Activated CD8-positive, alpha-beta T cell treated with anti-CD3 and anti-CD28 coated beads for 36 hours (primary cell): Measurements from ENCODE around the gene NGRN. TPM values are rescaled to one million over a fixed set of nuclear protein-coding genes. Genes with fewer than 3 reads are reported as not detected.

Source experiments
- ATAC-seq: fragments of 200-7000 bp; cut with Tn5 transposase; one replicate; pipeline ENCODE4 v1.10.0; 2021; ENCODE audit warnings: mild to moderate bottlenecking, moderate library complexity
- CTCF ChIA-PET: fragments of 350-600 bp; sonication (Branson Sonifier 250); formaldehyde crosslinking; loops from one replicate; lab custom pipeline; 2021; ENCODE audit warnings: antibody characterized with exemption; lab: Charles Lee
- POLR2A ChIA-PET: fragments of 350-600 bp; sonication (Branson Sonifier 250); formaldehyde crosslinking; loops from one replicate; lab custom pipeline; 2021; ENCODE audit warnings: antibody characterized with exemption; lab: Charles Lee
- DNase-seq: peaks from one replicate; pipeline ENCODE4 v3.0.0-alpha.2; 2020
- H3K27ac Mint-ChIP-seq: one replicate; pipeline ENCODE4 v1.8.0; 2021; ENCODE audit warnings: mild to moderate bottlenecking, mixed read lengths
- H3K27me3 Mint-ChIP-seq: one replicate; pipeline ENCODE4 v1.8.0; 2021; ENCODE audit warnings: mixed read lengths
- H3K36me3 Mint-ChIP-seq: one replicate; pipeline ENCODE4 v1.8.0; 2021; ENCODE audit warnings: low read depth, mixed read lengths
- H3K4me1 Mint-ChIP-seq: one replicate; pipeline ENCODE4 v1.8.0; 2021; ENCODE audit warnings: low read depth, mixed read lengths
- H3K4me3 Mint-ChIP-seq: one replicate; pipeline ENCODE4 v1.8.0; 2021; ENCODE audit warnings: mild to moderate bottlenecking, moderate library complexity, mixed read lengths
- H3K9me3 Mint-ChIP-seq: one replicate; pipeline ENCODE4 v1.8.0; 2021; ENCODE audit warnings: mixed read lengths
- CTCF ChIP-seq: fragments of 200-600 bp; IDR thresholded peaks from one replicate; pipeline ENCODE4 v1.8.0; 2022; ENCODE audit warnings: antibody characterized with exemption, mild to moderate bottlenecking
- intact Hi-C: fragments of 100-400 bp; cut with micrococcal nuclease; formaldehyde crosslinking; loops from one replicate; pipeline ENCODE4 v1.10.0; 2022
- total RNA-seq, 2 experiments: library from RNA; stranded (reverse); gene quantifications; one replicate each; pipeline ENCODE4 v1.2.3, GENCODE V29; 2021

NGRN gene
- total RNA-seq, 2 experiments from 2014 or later, result 22.2 to 23.1 TPM

- Mint-ChIP-seq H3K27me3 (no peaks in the 10 kb centered on the region), H3K9me3 (no peaks in the 10 kb centered on the region), H3K4me3 (no peak overlapping the region), H3K27ac (no peak overlapping the region), H3K4me1 (peaks cover 3% of the 10 kb centered on the region), H3K36me3 (no peaks in the 10 kb centered on the region)
- intact Hi-C loops, result no loop called here
- DNase-seq (no peak), ATAC-seq (no peak)
- CTCF ChIA-PET, result interaction anchor here (0.6 to 1.9 kb wide), 4 partner anchors 9 to 81 kb away, joined by 3 to 24 read pairs (median 5); partner anchors contain the start of genes CIB1 and GDPGP1
- no peak for TF ChIP-seq CTCF
- POLR2A ChIA-PET, result interaction anchor here (0.6 to 1.1 kb wide), 2 partner anchors 8 to 216 kb away, joined by 3 read pairs; no protein-coding TSS in a partner anchor
Measured at GRCh38 chr15:90222547-90222946, 42.9 kb upstream of the NGRN start.

- CTCF ChIA-PET, result no interaction called here
- no peak for TF ChIP-seq CTCF
- no peak for DNase-seq
- peaks cover 2% of the 10 kb centered on the region for H3K4me1 Mint-ChIP-seq
- intact Hi-C loops, result no loop called here
- H3K4me3 Mint-ChIP-seq, result no peak overlapping the region
- H3K36me3 Mint-ChIP-seq, result no peaks in the 10 kb centered on the region
- ATAC-seq, result no peak
- no peak overlapping the region for H3K27ac Mint-ChIP-seq
- H3K27me3 Mint-ChIP-seq, result no peaks in the 10 kb centered on the region
- H3K9me3 Mint-ChIP-seq, result no peaks in the 10 kb centered on the region
- POLR2A ChIA-PET, result no interaction called here
Measured at GRCh38 chr15:90223441-90224165, 41.9 kb upstream of the NGRN start.

GRCh38 chr15:90225047-90225446, 40.4 kb upstream of the NGRN start:
- DNase-seq (no peak), ATAC-seq (no peak)
- no peaks in the 10 kb centered on the region for H3K9me3 Mint-ChIP-seq
- peaks cover 10% of the 10 kb centered on the region for H3K4me1 Mint-ChIP-seq
- no peak for TF ChIP-seq CTCF
- intact Hi-C loops, result no loop called here
- peaks cover 12% of the 10 kb centered on the region for H3K36me3 Mint-ChIP-seq
- H3K27ac Mint-ChIP-seq, result no peak overlapping the region
- ChIA-PET POLR2A (interaction anchor here (0.6 kb wide), 1 partner anchor 320 kb away, joined by 3 read pairs; no protein-coding TSS in a partner anchor), CTCF (interaction anchor here (1.5 kb wide), 1 partner anchor 82 kb away, joined by 3 read pairs; no protein-coding TSS in a partner anchor)
- H3K27me3 Mint-ChIP-seq, result no peaks in the 10 kb centered on the region
- H3K4me3 Mint-ChIP-seq, result no peak overlapping the region

- ChIA-PET CTCF (interaction anchor here (1.5 kb wide), 1 partner anchor 83 kb away, joined by 3 read pairs; no protein-coding TSS in a partner anchor), POLR2A (interaction anchor here (0.6 kb wide), 1 partner anchor 321 kb away, joined by 3 read pairs; no protein-coding TSS in a partner anchor)
- Mint-ChIP-seq H3K36me3 (peaks cover 15% of the 10 kb centered on the region), H3K4me1 (peaks cover 16% of the 10 kb centered on the region), H3K4me3 (no peak overlapping the region), H3K27me3 (no peaks in the 10 kb centered on the region), H3K9me3 (no peaks in the 10 kb centered on the region), H3K27ac (no peak overlapping the region)
- ATAC-seq (no peak), DNase-seq (no peak)
- no peak for TF ChIP-seq CTCF
- intact Hi-C loops, result no loop called here
Measured at GRCh38 chr15:90225504-90226234, 39.8 kb upstream of the NGRN start.
